Activated CD4-positive, alpha-beta memory T cell treated with anti-CD3 and anti-CD28 coated beads for 36 hours (primary cell): ENCODE results near the gene PGAP3. TPM values are rescaled to one million over a fixed set of nuclear protein-coding genes. Genes with fewer than 3 reads are reported as not detected.

Experiments
- CTCF ChIA-PET: fragments of 350-600 bp; sonication (Branson Sonifier 250); formaldehyde crosslinking; loops from one replicate; lab custom pipeline; 2021; ENCODE audit warnings: antibody characterized with exemption, inconsistent platforms; lab: Charles Lee
- POLR2A ChIA-PET: fragments of 350-600 bp; sonication (Branson Sonifier 250); formaldehyde crosslinking; loops from one replicate; lab custom pipeline; 2021; ENCODE audit warnings: antibody characterized with exemption; lab: Charles Lee
- DNase-seq: peaks from one replicate; pipeline ENCODE4 v3.0.0-alpha.2; 2020
- H3K27ac Mint-ChIP-seq: one replicate; pipeline ENCODE4 v1.8.0; 2021; ENCODE audit warnings: mixed read lengths
- H3K27me3 Mint-ChIP-seq: one replicate; pipeline ENCODE4 v1.8.0; 2021; ENCODE audit warnings: mixed read lengths
- H3K36me3 Mint-ChIP-seq: one replicate; pipeline ENCODE4 v1.8.0; 2021; ENCODE audit warnings: mixed read lengths
- H3K4me1 Mint-ChIP-seq: one replicate; pipeline ENCODE4 v1.8.0; 2021; ENCODE audit warnings: low read depth, mixed read lengths
- H3K4me3 Mint-ChIP-seq: one replicate; pipeline ENCODE4 v1.8.0; 2021; ENCODE audit warnings: mild to moderate bottlenecking, mixed read lengths
- H3K9me3 Mint-ChIP-seq: one replicate; pipeline ENCODE4 v1.8.0; 2021; ENCODE audit warnings: mixed read lengths
- intact Hi-C: fragments of 100-400 bp; cut with micrococcal nuclease; formaldehyde crosslinking; loops from one replicate; pipeline ENCODE4 v1.15.1; 2023
- total RNA-seq, 2 experiments: library from RNA; stranded (reverse); gene quantifications; one replicate each; pipeline ENCODE4 v1.2.3, GENCODE V29; 2021

Gene PGAP3
- total RNA-seq, 2 experiments from 2014 or later = 8.3 to 8.6 TPM

DNA sequence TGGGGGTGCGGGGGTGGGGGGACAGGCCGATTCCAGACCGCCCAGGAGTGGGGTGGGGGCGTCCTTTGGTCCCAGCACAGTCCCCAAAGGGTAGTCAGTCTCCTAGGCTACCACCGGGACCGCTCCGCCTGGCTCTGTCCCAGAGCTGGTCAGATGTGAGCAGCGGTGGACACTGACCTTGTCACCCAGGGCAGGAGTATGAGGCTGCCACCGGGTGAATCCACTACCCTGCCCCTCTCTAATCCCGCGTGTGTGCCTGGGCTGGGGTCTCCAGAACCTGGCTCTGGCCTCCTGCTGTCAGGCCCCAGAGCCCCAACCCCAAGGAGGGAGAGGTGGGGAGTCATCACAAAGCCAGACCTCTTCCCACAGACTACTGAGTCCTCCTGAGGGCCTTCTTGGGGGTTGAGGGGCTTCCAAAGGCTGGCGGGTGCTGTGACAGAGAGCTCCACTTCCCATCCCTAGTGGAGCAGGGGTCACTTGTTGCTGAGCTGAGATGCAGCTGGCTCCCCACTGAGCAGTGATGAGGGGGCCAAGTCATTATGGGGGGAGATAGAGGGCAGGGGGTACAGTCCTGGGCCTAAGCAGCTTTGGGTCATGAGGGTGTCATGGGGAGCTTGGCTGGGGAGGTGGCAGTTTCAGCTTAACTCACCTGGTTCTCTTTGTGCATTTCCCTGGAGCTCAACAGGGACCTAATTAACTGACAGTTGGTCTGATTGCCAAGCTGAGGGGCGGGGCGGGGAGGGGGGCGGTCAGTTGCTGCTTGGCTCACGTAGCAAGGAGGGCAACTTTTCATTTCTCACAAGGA, 59.9 kb downstream of the PGAP3 start:
- H3K4me3 Mint-ChIP-seq = no peak overlapping the region
- intact Hi-C loops = no loop called here
- POLR2A ChIA-PET = no interaction called here
- CTCF ChIA-PET = interaction anchor here (1.5 kb wide), 2 partner anchors 9 to 103 kb away, joined by 3 to 5 read pairs; partner anchors contain the start of gene MIEN1
- no peaks in the 10 kb centered on the region for H3K9me3 Mint-ChIP-seq
- H3K36me3 Mint-ChIP-seq = no peaks in the 10 kb centered on the region
- no peak overlapping the region for H3K27ac Mint-ChIP-seq
- no peak for DNase-seq
- H3K27me3 Mint-ChIP-seq = peaks cover 41% of the 10 kb centered on the region
- peaks cover 17% of the 10 kb centered on the region for H3K4me1 Mint-ChIP-seq

DNA sequence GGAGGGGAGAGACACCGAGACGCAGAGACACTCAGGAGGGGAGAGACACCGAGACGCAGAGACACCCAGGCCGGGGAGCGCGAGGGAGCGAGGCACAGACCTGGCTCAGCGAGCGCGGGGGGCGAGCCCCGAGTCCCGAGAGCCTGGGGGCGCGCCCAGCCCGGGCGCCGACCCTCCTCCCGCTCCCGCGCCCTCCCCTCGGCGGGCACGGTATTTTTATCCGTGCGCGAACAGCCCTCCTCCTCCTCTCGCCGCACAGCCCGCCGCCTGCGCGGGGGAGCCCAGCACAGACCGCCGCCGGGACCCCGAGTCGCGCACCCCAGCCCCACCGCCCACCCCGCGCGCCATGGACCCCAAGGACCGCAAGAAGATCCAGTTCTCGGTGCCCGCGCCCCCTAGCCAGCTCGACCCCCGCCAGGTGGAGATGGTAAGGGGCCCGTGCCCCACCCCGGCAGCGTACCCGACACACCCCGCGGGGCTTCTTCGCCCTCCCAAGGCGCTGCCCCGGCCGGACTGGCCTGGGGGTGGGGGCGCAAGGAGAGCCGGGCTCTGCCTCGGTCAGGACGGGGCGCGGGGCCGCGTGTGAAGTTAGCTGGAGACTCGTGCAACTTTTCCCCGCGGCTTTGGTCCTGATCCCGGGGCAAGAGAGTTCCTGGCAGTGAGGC, 60.7 kb downstream of the PGAP3 start:
- H3K27me3 Mint-ChIP-seq = peaks cover 41% of the 10 kb centered on the region
- intact Hi-C loops = no loop called here
- no peaks in the 10 kb centered on the region for H3K9me3 Mint-ChIP-seq
- H3K27ac Mint-ChIP-seq = no peak overlapping the region
- DNase-seq = no peak
- ChIA-PET POLR2A (no interaction called here), CTCF (interaction anchor here (1.5 kb wide), 2 partner anchors 8 to 103 kb away, joined by 3 to 5 read pairs; partner anchors contain the start of gene MIEN1)
- no peaks in the 10 kb centered on the region for H3K36me3 Mint-ChIP-seq
- no peak overlapping the region for H3K4me3 Mint-ChIP-seq
- peaks cover 23% of the 10 kb centered on the region for H3K4me1 Mint-ChIP-seq

DNA sequence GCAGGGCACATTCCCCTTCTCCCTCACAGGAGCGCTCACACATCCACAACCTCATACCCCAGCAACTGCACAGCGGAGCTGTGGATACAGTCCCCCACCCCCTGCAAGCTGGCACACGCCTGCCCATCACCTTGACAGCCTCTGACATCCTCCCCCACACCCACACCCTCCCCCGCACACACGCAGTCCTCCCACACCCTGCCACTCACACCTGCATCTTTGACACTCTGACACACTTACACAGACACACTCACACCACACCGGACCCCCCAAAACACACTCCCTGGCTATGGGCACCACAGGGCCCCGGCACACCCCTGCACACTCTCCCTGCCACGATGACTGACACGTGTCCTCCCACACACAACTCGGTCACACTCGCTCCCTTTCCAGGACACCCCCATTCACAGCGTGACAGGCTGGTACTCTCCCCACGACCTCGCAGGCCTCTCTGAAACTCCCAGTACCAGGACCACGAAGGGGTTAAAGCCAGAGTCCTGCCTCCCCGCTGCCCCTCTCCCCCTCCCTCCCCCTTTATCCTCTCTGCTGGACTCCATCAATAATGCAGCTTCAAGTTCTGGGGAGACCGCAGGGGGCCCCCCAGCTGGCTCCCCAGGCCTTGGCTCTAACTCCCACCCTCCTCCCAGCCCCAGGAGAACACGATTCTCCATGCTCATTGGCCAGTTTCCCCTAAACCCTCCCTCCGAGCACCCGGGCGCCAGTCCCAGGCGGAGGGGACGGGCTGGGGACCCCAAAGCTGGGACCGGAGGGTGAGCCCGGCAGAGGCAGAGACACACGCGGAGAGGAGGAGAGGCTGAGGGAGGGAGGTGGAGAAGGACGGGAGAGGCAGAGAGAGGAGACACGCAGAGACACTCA, 61.4 kb downstream of the PGAP3 start, which contains the start of gene PPP1R1B:
TSS of gene PPP1R1B (plus strand) at position 782 of the 876 bp plus-strand sequence. CDS start 441 bp downstream, outside the sequence.
- DNase-seq = peak; percentile 51

DNA sequence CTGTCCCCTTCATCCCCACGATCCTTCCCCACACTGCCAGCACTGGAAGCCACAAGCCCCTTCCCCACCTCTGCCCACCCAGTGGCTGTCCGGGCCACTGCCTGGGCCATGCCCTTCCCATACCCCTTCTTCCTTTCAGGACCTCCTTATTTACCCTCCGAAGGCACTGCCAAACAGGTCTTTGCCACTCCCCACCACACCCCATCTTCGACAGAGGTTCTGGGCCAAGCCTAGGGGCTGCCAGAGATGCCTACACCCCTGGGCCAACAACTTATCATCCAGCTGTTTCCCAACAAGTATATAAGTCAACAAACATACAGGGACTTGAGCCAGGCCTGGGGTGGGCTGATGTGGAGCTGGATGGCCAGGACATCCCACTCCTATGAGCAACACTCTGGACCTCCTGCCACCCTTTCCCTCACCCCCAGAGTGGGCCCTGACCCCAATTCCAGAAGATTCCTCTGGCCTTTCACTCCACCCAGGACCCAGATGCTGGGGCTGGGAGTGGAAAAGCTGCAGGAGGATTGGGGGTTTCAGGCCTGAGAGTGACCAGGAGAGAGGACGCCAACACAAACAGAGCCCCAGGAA, 62.6 kb downstream of the PGAP3 start:
- POLR2A ChIA-PET = interaction anchor here (0.5 kb wide), 1 partner anchor 30 kb away, joined by 3 read pairs; no protein-coding TSS in a partner anchor

More for the DNA sequence above, 61.4 kb downstream of the PGAP3 start, which contains the start of gene PPP1R1B:
- intact Hi-C loops = no loop called here
- peaks cover 28% of the 10 kb centered on the region for H3K4me1 Mint-ChIP-seq
- H3K4me3 Mint-ChIP-seq = no peak within 1 kb of the TSS
- ChIA-PET CTCF (interaction anchor here (1.5 to 8.6 kb wide), 5 partner anchors 7 to 104 kb away, joined by 3 to 178 read pairs (median 11); partner anchors contain the start of gene MIEN1), POLR2A (no interaction called here)
- H3K27me3 Mint-ChIP-seq = peaks cover 36% of the 10 kb centered on the region
- H3K9me3 Mint-ChIP-seq = no peaks in the 10 kb centered on the region
- no peaks in the 10 kb centered on the region for H3K36me3 Mint-ChIP-seq
- H3K27ac Mint-ChIP-seq = no peak within 1 kb of the TSS

DNA sequence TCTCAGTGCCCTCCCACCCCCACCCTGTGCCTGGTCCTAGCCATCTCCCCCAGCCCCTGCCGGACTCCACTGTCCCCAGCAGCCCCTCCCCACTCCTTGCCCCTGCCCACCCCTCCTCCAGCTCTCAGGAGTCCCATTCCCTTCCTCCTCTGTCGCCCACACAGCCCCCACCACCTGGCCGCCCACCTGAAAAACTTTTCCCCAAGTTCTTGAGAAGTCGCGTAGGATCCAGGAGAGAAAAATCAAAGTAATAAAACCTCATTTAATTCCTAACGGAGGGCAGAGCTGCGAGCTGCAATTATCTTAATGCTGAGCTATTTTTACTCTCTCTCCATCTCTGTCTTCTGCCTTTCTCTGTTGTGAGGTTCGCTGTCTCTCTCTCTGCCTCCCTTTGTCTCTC, 63.5 kb downstream of the PGAP3 start:
- DNase-seq = no peak
- peaks cover 34% of the 10 kb centered on the region for H3K27me3 Mint-ChIP-seq
- H3K4me3 Mint-ChIP-seq = no peak overlapping the region
- no peaks in the 10 kb centered on the region for H3K36me3 Mint-ChIP-seq
- intact Hi-C loops = loop anchor here (5.0 kb wide), 1 partner anchor 108 kb away; the partner anchor contains the start of gene MIEN1
- peaks cover 25% of the 10 kb centered on the region for H3K4me1 Mint-ChIP-seq
- CTCF ChIA-PET = interaction anchor here (0.6 to 8.6 kb wide), 12 partner anchors 9 to 357 kb away, joined by 3 to 178 read pairs (median 5); partner anchors contain the start of gene PSMD3
- POLR2A ChIA-PET = interaction anchor here (1.6 kb wide), 1 partner anchor 44 kb away, joined by 4 read pairs; the partner anchor contains the start of gene PNMT
- no peak overlapping the region for H3K27ac Mint-ChIP-seq
- H3K9me3 Mint-ChIP-seq = no peaks in the 10 kb centered on the region

More for the DNA sequence above, 62.6 kb downstream of the PGAP3 start:
- Mint-ChIP-seq H3K27ac (no peak overlapping the region), H3K27me3 (peaks cover 34% of the 10 kb centered on the region), H3K4me3 (no peak overlapping the region), H3K36me3 (no peaks in the 10 kb centered on the region), H3K9me3 (no peaks in the 10 kb centered on the region), H3K4me1 (peaks cover 25% of the 10 kb centered on the region)
- DNase-seq = no peak
- intact Hi-C loops = no loop called here
- CTCF ChIA-PET = interaction anchor here (1.0 to 8.6 kb wide), 7 partner anchors 8 to 130 kb away, joined by 3 to 178 read pairs (median 14); no protein-coding TSS in a partner anchor

DNA sequence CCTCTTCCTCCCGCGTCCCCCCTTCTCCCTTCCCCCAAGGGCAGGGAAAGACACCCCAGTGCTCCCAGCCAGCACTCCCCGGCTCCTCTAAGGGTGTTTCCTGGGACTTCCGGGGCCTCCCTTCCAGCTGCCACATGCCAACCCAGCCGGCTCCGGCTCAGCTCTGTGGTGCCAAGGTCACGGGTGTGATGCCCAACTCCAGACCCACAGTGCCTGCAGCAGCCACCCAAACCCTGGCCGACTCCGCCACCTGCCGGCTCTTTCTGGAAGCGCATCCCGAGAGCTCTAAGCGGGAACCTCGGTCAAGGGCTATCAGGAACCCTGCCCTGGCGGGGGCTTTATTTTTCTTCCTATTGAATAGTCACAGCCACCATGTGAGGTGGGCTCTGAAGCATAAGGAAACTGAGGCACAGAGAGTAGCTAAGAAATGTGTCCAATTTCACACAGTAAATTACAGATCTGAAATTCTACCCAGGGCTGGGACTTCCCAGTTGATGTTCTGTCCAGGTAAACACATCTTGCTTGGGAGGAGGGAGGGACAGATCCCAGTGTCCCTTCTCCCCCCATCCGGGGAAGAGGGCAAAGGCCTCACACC, 64.4 kb downstream of the PGAP3 start:
- peak; percentile 93 for DNase-seq
- ChIA-PET CTCF (interaction anchor here (0.6 to 8.6 kb wide), 45 partner anchors 10 to 567 kb away, joined by 3 to 178 read pairs (median 4); partner anchors contain the start of genes MED1, MIEN1, NEUROD2 and PGAP3), POLR2A (interaction anchor here (0.8 to 1.6 kb wide), 3 partner anchors 17 to 45 kb away, joined by 3 to 4 read pairs (median 3); partner anchors contain the start of gene PNMT)
- H3K36me3 Mint-ChIP-seq = no peaks in the 10 kb centered on the region
- peaks cover 30% of the 10 kb centered on the region for H3K27me3 Mint-ChIP-seq
- peak overlapping the region; percentile 57 for H3K4me3 Mint-ChIP-seq
- peaks cover 25% of the 10 kb centered on the region for H3K4me1 Mint-ChIP-seq
- no peaks in the 10 kb centered on the region for H3K9me3 Mint-ChIP-seq
- intact Hi-C loops = loop anchor here (1.0 to 5.0 kb wide), 3 partner anchors 75 to 357 kb away; partner anchors contain the start of genes MIEN1 and PSMD3
- peak overlapping the region; percentile 56 for H3K27ac Mint-ChIP-seq

DNA sequence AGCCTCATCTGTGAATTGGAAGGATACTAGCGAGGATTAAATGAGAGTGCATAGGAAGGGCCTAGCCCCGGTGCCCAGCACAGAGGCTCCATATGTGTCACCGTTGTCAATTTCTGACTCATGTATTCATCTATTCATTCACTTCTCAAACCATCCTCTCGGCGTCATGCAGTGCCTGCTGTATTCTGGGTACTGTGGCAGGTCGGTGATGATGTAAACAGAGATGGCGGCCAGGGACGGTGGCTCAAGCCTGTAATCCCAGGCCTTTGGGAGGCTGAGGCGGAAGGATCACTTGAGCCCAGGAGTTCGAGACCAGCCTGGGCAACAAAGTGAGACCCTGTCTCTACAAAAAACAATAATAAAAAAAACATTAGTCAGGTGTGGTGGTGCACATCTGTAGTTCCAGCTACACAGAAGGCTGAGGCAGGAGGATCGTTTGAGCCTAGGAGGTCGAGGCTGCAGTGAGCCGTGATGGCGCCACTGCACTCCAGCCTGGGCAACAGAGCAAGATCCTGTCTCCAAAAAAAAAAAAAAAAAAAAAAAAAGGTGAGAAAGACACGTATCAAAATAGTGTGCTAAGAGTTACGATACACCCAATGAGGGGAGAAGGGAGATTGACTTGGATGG, 65.4 kb downstream of the PGAP3 start:
- Mint-ChIP-seq H3K27ac (peak overlapping the region; percentile 97), H3K9me3 (no peaks in the 10 kb centered on the region), H3K27me3 (peaks cover 22% of the 10 kb centered on the region), H3K4me3 (peak overlapping the region; percentile 76), H3K4me1 (peaks cover 25% of the 10 kb centered on the region), H3K36me3 (no peaks in the 10 kb centered on the region)
- POLR2A ChIA-PET = interaction anchor here (0.9 to 1.4 kb wide), 3 partner anchors 19 to 358 kb away, joined by 3 to 5 read pairs (median 3); partner anchors contain the start of gene PSMD3
- DNase-seq = peak; percentile 84
- intact Hi-C loops = loop anchor here (1.0 to 5.0 kb wide), 6 partner anchors 12 to 358 kb away; partner anchors contain the start of genes MIEN1 and PSMD3
- CTCF ChIA-PET = interaction anchor here (0.6 to 8.6 kb wide), 42 partner anchors 10 to 491 kb away, joined by 3 to 178 read pairs (median 6); partner anchors contain the start of genes LRRC3C, MIEN1, NEUROD2 and ORMDL3

DNA sequence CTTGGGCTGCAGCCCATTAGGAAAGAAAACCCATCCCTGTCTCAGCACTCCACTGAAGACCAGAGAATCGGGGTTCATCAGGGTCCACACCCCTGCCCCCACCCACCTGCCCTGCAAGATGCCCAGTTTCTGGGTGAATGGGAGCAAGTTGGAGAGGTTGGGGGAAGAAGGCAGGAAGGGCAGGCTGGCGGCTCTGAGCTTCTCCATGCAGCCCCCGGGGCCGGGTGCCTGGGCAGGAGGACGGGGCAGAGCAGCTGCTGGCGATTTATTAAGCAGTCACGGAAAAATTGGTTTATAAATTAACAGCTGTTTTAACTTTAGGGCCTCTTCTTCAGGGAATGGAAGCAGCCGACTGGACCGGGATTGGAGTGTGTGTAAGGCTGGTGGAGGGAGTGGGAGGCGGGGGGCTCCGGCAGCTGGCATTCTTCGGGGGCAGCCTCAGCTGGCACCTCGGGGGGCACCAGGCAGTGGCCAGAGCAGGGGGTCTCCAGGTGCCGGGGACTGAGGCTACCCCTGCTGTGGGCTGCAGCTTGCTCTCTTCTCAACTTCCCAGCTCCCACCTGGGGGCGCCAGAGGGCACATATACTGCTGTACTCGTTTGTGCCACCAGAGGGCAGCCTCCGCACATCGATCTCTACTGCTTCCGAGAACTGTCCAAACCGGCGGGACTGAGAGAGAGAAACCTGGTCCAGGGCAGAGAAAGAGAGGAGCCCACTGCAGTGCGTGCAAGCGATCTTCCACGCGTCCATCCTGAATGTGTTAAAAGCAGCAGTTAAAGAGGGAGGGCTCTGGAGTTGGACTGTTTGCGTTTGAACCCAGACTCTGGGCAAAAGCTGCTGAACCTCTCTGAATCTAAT, 66.1 kb downstream of the PGAP3 start:
- ChIA-PET POLR2A (interaction anchor here (0.9 to 1.4 kb wide), 3 partner anchors 135 to 358 kb away, joined by 3 to 5 read pairs (median 3); partner anchors contain the start of gene PSMD3), CTCF (interaction anchor here (0.5 to 8.6 kb wide), 76 partner anchors 9 to 491 kb away, joined by 3 to 178 read pairs (median 5); partner anchors contain the start of genes ERBB2, IKZF3, LRRC3C and MIEN1)
- intact Hi-C loops = loop anchor here (1.0 to 5.0 kb wide), 5 partner anchors 13 to 359 kb away; partner anchors contain the start of genes MIEN1 and PSMD3
- H3K27me3 Mint-ChIP-seq = peaks cover 20% of the 10 kb centered on the region
- H3K36me3 Mint-ChIP-seq = no peaks in the 10 kb centered on the region
- H3K9me3 Mint-ChIP-seq = no peaks in the 10 kb centered on the region
- H3K4me3 Mint-ChIP-seq = peak overlapping the region; percentile 76
- DNase-seq = peak; percentile 92
- peak overlapping the region; percentile 97 for H3K27ac Mint-ChIP-seq
- H3K4me1 Mint-ChIP-seq = peaks cover 23% of the 10 kb centered on the region
